ENCODE measurements around the gene ARHGAP23.

DNA sequence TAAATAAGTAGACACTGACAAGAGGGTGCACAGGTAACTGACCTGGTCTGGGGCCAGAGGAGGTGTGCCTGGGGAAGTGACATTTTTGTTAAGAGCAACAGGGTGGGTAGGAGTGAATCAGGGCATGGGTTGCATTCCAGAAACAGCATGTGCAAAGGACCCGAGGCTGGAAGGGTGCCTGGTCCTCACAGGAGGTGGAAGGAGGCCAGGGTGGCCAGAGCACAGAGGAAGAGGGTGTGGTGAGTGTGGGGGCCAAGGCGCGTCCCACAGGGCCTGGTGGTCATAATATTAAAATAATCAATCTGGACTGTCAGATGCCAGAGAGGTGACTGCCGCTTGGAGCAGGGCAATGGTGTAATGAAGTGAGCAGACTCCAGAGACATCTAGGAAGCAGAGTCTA is 14.3 kb downstream of the ARHGAP23 start:
- TF ChIP-seq CREB1 (CRISPR knock-in tag; IDR thresholded peaks at IDR 0.05; ENCODE audit: low read depth), result no peak
- TF ChIP-seq, protein P1, sequence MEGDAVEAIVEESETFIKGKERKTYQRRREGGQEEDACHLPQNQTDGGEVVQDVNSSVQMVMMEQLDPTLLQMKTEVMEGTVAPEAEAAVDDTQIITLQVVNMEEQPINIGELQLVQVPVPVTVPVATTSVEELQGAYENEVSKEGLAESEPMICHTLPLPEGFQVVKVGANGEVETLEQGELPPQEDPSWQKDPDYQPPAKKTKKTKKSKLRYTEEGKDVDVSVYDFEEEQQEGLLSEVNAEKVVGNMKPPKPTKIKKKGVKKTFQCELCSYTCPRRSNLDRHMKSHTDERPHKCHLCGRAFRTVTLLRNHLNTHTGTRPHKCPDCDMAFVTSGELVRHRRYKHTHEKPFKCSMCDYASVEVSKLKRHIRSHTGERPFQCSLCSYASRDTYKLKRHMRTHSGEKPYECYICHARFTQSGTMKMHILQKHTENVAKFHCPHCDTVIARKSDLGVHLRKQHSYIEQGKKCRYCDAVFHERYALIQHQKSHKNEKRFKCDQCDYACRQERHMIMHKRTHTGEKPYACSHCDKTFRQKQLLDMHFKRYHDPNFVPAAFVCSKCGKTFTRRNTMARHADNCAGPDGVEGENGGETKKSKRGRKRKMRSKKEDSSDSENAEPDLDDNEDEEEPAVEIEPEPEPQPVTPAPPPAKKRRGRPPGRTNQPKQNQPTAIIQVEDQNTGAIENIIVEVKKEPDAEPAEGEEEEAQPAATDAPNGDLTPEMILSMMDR (conservative IDR thresholded peaks at IDR 0.05; ENCODE audit: low read depth in 2 of 2), result no peak
- no peak for TF ChIP-seq POLR2AphosphoS5 (IDR thresholded peaks at IDR 0.05; ENCODE audit: low read depth)
- no peak for TF ChIP-seq STAT1 (IDR thresholded peaks at IDR 0.05; ENCODE audit: unreplicated experiment)
- TF ChIP-seq EZH2phosphoT487 (IDR thresholded peaks at IDR 0.05; ENCODE audit: unreplicated experiment), result no peak
- TF ChIP-seq EZH2 (IDR thresholded peaks at IDR 0.05; ENCODE audit: low read depth, unreplicated experiment), result no peak
- TF ChIP-seq, protein P2, sequence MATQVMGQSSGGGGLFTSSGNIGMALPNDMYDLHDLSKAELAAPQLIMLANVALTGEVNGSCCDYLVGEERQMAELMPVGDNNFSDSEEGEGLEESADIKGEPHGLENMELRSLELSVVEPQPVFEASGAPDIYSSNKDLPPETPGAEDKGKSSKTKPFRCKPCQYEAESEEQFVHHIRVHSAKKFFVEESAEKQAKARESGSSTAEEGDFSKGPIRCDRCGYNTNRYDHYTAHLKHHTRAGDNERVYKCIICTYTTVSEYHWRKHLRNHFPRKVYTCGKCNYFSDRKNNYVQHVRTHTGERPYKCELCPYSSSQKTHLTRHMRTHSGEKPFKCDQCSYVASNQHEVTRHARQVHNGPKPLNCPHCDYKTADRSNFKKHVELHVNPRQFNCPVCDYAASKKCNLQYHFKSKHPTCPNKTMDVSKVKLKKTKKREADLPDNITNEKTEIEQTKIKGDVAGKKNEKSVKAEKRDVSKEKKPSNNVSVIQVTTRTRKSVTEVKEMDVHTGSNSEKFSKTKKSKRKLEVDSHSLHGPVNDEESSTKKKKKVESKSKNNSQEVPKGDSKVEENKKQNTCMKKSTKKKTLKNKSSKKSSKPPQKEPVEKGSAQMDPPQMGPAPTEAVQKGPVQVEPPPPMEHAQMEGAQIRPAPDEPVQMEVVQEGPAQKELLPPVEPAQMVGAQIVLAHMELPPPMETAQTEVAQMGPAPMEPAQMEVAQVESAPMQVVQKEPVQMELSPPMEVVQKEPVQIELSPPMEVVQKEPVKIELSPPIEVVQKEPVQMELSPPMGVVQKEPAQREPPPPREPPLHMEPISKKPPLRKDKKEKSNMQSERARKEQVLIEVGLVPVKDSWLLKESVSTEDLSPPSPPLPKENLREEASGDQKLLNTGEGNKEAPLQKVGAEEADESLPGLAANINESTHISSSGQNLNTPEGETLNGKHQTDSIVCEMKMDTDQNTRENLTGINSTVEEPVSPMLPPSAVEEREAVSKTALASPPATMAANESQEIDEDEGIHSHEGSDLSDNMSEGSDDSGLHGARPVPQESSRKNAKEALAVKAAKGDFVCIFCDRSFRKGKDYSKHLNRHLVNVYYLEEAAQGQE (IDR thresholded peaks at IDR 0.05; ENCODE audit: unreplicated experiment), result no peak
- no peak for TF ChIP-seq JUNB (IDR thresholded peaks at IDR 0.05; ENCODE audit: unreplicated experiment)
- TF ChIP-seq ZNF331 (CRISPR knock-in tag; IDR thresholded peaks at IDR 0.05; ENCODE audit: low read depth), result no peak
- no peak for TF ChIP-seq ZNF462 (CRISPR knock-in tag; IDR thresholded peaks at IDR 0.05)
- TF ChIP-seq, protein P3, sequence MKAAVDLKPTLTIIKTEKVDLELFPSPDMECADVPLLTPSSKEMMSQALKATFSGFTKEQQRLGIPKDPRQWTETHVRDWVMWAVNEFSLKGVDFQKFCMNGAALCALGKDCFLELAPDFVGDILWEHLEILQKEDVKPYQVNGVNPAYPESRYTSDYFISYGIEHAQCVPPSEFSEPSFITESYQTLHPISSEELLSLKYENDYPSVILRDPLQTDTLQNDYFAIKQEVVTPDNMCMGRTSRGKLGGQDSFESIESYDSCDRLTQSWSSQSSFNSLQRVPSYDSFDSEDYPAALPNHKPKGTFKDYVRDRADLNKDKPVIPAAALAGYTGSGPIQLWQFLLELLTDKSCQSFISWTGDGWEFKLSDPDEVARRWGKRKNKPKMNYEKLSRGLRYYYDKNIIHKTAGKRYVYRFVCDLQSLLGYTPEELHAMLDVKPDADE (IDR thresholded peaks at IDR 0.05), result no peak
- TF ChIP-seq ZNF114 (CRISPR knock-in tag; IDR thresholded peaks at IDR 0.05), result no peak

Measured in GM23338 (cell line).